NCI-H146 (cell line): ENCODE measurements around the gene CCSER1.

ENCODE experiments used
- DNase-seq: peaks from one replicate; lab custom pipeline; 2025; lab: John Stamatoyannopoulos, UW

CCSER1 gene

DNA sequence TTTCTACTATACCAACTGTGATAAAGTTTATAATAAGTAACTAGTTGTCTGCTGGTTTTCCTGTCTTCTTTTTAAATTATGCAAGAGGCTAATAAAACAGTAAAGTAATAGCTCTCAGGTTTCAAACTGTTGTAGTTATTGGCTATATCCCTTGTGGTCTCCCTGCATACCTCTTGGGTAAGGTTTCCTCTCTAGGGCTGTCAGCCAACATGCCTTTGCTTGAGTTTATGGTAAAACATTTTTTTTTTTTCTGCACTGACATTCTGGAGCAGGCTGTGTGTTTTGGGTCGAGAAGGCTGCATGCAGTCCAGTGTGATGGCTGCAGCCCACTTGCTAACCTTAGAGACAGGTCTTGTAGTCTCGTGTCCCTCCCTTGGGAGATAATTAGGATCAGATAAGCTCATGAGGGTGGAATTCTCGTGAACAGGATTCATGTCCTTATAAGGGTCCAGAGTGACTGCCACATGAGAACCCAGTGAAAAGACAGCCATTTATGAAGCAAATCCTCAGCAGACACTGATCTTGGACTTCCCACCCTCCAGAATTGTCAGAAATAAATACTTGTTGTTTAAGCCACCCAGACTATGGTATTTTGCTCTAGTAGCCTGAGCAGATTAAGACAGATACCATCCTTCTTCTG is 831.2 kb downstream of the CCSER1 start:
- DNase-seq: no peak

DNA sequence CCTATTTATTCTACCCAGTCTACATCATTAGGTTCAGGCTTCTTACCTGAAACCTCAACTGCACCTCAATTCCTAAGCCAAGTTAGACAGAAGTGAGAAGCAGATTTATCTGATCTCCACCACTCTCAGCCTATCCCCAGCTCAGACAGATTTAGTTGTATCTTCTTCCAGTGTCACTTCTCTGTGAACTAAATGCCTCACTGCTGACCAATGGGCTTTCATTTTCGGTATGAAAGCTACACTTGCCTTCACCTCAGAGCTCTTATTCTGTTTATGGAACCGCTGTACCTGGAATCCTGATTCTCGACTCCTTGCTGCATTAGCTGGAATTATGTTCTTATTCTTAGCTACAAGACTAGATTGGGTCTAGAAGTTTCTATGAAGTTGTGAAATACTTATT is 833.2 kb downstream of the CCSER1 start:
- no peak for DNase-seq

DNA sequence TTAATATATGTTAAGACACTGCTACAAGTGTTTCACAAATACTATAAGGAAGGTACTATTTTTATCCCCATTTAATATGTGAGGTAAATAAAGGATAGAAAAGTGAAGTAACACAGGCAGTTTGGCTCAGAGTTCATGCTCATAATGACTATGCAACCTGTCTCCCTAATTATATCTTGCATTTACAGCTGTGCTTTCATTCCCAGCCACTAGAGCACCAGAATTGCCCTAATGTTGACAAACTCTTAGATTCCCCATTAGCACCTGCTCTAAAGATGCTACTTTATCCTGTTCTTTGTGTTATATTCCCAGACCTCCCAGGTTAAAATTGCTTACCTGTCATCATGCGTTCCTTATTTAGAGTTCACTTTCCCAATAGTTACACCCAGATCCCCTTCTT is 833.6 kb downstream of the CCSER1 start:
- no peak for DNase-seq

GRCh38 chr4:90970021-90970420 is 842.8 kb downstream of the CCSER1 start:
- no peak for DNase-seq

- DNase-seq: no peak
Measured at GRCh38 chr4:90977726-90978125, 850.5 kb downstream of the CCSER1 start.

GRCh38 chr4:90979556-90979955 is 852.4 kb downstream of the CCSER1 start:
- no peak for DNase-seq

GRCh38 chr4:90982813-90983212 is 855.6 kb downstream of the CCSER1 start:
- no peak for DNase-seq

DNA sequence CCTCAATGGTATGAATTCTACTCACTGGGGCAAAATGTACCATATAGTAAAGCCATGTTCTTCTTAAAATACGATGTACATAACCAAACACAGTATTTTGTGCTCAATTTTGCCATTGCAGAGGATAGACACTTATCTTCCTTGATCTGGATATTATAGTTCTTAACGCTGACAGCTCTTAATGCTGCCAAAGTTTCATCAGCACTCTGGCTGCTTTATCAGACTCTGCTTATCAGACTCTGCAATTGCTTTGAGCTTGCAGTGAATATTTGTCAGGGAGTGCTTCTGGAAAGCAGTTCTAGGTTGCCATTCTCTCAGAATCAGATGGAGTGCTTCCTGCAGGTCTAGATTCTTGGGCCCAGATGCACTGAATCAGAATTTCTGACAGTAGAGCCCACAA is 863.1 kb downstream of the CCSER1 start:
- no peak for DNase-seq

- no peak for DNase-seq
Measured at GRCh38 chr4:90992213-90992612, 865.0 kb downstream of the CCSER1 start.

DNA sequence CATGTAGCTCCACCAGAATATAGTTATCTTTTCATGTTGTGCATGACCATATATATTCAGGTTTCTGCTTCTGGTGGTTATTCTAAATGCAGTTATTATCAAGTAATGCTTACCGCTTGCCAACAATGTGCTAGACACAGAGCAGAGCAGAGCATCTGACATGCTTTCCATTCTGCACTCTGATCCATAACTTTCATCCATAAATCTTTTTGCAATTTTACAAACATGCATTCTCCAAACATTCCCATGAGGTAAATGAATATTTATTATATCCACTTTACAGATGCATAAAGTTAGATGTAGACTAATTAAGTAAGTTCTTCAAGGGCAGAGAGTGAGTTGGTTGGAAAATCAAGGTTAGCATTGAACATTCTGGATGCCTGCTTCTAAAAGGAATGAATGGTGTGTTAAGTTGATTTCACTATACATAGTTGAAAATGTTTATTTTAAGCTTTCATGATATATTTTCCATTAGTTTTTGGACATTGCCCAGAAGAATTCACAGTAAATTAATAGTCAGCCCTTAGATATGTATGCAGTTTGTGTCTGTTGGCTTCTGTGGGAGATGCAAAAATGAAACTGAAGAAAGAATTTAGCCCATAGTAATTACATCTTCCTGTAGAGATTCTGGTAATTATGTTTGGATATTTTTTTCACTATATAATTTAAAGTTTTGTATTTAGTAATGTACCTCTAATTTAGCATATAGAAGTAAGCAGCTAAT is 867.8 kb downstream of the CCSER1 start:
- DNase-seq: no peak

- DNase-seq: no peak
Measured at GRCh38 chr4:90995996-90996395, 868.8 kb downstream of the CCSER1 start.

DNA sequence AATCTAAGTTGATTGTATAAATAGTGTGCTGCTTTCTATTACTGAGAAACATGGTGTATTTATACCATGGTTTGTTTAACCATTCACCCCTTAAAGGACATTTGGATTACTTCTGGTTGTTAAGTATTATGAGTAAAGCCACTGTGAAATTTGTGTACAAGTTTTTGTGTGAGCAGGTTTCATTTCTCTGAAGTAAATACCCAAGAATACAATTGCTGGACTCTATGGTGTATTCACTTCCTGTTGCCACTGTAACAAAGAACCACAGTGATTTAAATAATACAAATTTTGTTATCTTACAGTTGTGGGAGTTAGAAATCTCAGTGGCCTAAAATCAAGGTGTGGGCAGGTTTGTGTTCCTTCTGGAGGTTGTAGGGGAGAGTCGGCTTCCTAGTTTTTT is 869.6 kb downstream of the CCSER1 start:
- no peak for DNase-seq

- DNase-seq: no peak
Measured at GRCh38 chr4:91015861-91016260, 888.7 kb downstream of the CCSER1 start.

DNA sequence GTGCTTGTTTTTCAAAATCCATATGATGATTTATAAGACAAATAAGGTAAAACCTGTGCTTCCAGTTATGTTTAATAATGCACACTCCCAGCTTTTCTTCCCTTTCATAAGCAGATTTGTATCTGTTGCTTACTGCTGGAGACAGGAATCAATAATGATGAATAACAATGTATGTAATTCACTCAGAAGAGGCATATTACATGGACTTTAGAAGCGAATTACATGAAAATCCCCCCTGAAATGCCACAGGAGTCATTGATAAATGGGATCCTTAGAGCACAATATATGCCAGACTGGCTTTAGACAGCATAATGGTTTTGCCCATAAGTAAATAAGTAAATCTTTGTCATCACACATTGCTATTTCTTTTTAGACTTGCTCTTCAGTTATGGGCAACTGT is 892.3 kb downstream of the CCSER1 start:
- no peak for DNase-seq

DNA sequence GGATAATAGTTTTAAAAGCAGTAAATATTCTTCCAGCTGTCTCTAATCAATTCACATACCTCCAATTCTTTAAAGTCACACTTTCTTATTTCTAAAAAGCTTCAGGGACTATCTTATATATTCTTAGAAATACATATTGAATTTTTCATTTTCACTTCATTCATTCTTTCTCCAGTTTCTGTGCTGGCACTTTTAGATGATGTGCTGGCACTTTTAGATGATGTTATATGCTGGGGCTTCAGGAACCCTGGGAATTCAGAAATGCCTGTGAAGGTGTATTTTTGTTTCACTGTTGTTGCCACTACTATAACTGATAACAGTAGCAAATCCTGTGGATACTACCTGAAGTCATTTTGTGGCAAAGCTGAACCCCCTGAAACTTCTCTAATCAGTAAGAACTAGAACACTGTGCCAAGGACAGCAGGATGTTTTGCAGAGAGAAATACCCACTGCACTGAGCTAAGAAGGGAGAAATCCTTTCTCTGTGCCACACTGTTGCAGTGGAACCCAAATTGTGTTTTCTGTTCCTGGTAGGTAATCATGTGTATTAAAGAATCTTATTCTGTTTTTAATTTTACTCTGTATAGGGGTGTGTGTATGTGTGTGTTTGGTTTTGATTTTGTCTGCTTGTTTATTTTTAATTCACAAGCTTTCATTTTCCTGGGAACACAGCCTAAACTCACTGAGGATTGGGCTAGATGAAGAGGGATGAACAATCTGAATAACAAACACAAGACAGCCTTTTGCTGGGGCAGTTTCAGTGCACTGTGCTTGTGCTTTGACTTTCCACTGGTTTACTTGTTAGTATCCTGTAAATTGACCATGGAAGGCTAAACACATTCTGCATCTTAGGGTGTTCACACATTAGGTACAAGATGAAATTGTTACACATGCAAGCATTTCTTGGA is 898.3 kb downstream of the CCSER1 start:
- no peak for DNase-seq

DNA sequence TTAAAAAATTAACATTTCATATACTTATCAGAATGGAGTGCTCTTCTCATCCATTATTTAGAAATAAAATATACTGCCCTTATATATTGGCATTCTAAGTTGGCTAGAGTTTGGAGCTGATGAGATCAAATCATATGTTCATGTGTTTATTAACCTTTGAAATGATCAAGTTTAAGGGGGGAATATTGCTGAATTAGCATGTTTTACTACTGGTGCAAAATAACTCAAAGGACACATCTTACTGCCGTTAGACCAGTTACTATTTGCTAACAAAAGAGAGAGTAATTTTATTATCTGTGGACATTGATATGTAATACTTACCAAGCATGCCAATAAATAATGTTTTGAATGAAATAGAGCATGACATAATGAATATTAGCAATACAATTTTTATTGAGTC is 901.0 kb downstream of the CCSER1 start:
- no peak for DNase-seq

DNA sequence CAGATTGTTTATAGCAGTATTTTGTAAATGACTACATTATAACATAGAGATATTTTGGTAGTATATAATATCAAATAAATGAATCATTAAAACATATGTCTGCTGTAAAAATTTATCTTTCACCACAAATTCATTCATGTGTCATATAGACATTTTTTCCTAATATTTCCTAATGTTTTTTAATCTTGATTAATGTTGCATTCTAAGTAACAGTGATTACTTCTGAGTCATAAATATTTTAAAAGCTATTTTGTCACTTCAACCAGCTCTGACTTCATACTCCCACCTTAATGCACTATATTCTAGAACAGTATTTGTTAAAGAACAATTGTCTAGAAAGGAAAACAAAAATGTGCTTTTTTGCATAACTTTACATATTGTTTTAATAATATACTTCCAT is 904.6 kb downstream of the CCSER1 start:
- DNase-seq: no peak

- DNase-seq: no peak
Measured at GRCh38 chr4:91032725-91033445, 905.7 kb downstream of the CCSER1 start.

- no peak for DNase-seq
Measured at GRCh38 chr4:91035276-91035675, 908.1 kb downstream of the CCSER1 start.

GRCh38 chr4:91037951-91038350 is 910.8 kb downstream of the CCSER1 start:
- DNase-seq: no peak

GRCh38 chr4:91057871-91058270 is 930.7 kb downstream of the CCSER1 start:
- DNase-seq: no peak

DNA sequence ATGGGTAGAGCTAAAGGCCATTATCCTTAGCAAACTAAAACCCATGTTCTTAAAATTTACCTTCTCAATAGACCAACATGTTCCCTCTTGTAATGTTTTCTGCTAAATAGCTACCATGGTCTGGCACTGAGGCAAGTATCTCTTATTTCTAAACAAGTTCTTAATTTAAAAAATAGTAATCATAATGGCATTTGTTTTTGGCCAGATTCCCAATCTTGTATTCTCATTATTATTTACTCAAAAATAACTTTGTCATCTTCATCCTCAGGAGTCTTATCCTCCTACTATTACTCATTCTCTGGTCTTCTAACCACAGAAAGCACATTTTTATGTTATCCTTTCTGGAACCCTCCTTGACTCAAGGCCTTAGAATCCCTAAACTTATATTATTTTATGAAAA is 931.2 kb downstream of the CCSER1 start:
- DNase-seq: no peak
